ENCODE measurements around the gene SRD5A3. TPM values are rescaled to one million over a fixed set of nuclear protein-coding genes. Genes with fewer than 3 reads are reported as not detected.

Gene SRD5A3
- total and polyA plus RNA-seq, 10 of the 15 experiments (the other 5 are each of a cell fraction or from before 2014, with no cell fraction given): 1.6 to 20.4 (median 6.1) TPM

GRCh38 chr4:55397520-55398321 lies 51.7 kb downstream of the SRD5A3 start:
- no peaks in the 10 kb centered on the region for H3K27me3 ChIP-seq (replicated peaks in 1 of 2; ENCODE audit: control insufficient read depth in 2 of 2, insufficient read depth in 2 of 2, low read length in 1 of 2)
- peaks cover 61% of the 10 kb centered on the region for H3K79me2 ChIP-seq (ENCODE audit: control insufficient read depth, insufficient read depth, low read length)
- RAD21 ChIA-PET (ENCODE audit: unreplicated experiment): interaction anchor here (0.7 to 6.1 kb wide), 5 partner anchors 12 to 1040 kb away, joined by 3 to 41 read pairs (median 3); no protein-coding TSS in a partner anchor
- DNase-seq (ENCODE audit: low read depth, low spot score) (no peak), ATAC-seq (peak; percentile 16), FAIRE-seq (peak; percentile 65)
- no peak overlapping the region; the same call in 1 of the 2 replicates for H2AFZ ChIP-seq (ENCODE audit: control insufficient read depth, low read depth, low read length)
- peak overlapping the region; percentile 88 for H3K4me3 ChIP-seq
- in situ Hi-C loops (cut with MboI): loop anchor here (5.0 kb wide), 1 partner anchor 150 kb away; the partner anchor contains the start of gene CLOCK
- H4K20me1 ChIP-seq (ENCODE audit: control insufficient read depth, insufficient read depth): 0 out of 2 replicates have a peak, but pooled peaks cover 2% of the 10 kb centered on the region
- CTCF ChIA-PET: interaction anchor here (0.5 to 8.4 kb wide), 5 partner anchors 12 to 52 kb away, joined by 3 to 75 read pairs (median 5); partner anchors contain the start of gene SRD5A3
- POLR2A ChIA-PET: interaction anchor here (1.1 to 1.7 kb wide), 3 partner anchors 11 to 147 kb away, joined by 4 to 6 read pairs (median 5); no protein-coding TSS in a partner anchor
- BruUV-seq (replicated peaks): no TSS peak
- H3K9ac ChIP-seq (ENCODE audit: control insufficient read depth, insufficient read depth, low read length): peak overlapping the region; percentile 91
- H3K27ac ChIP-seq (ENCODE audit: control insufficient read depth, insufficient read depth): peak overlapping the region; percentile 91; the same call in 1 of the 2 replicates
- H3K4me1 ChIP-seq (ENCODE audit: control insufficient read depth, insufficient read depth, low read length): peaks cover 3% of the 10 kb centered on the region; the same call in 1 of the 2 replicates
- peaks cover 0 to 4% of the 10 kb centered on the region in 2 experiments; a peak in 1 of 4 replicates for H3K36me3 ChIP-seq (ENCODE audit: control insufficient read depth in 2 of 2, insufficient read depth in 2 of 2, low read length in 1 of 2)
- H3K9me3 ChIP-seq (replicated peaks; ENCODE audit: control insufficient read depth, insufficient read depth, low read length): no peaks in the 10 kb centered on the region
- intact Hi-C loops (cut with micrococcal nuclease; ENCODE audit: unreplicated experiment): loop anchor here (2.0 to 5.0 kb wide), 3 partner anchors 50 to 455 kb away; partner anchors contain the start of genes CLOCK, EXOC1 and SRD5A3
- SMC1A ChIA-PET (ENCODE audit: uncharacterized antibody, unreplicated experiment): interaction anchor here (0.8 to 2.7 kb wide), 3 partner anchors 12 to 108 kb away, joined by 3 to 36 read pairs (median 3); no protein-coding TSS in a partner anchor
- peak overlapping the region; percentile 82 for H3K4me2 ChIP-seq (ENCODE audit: control insufficient read depth, insufficient read depth)
- 4% methylated on average over 15 of the region's 15 CpGs for WGBS (ENCODE audit: insufficient coverage, insufficient replicate concordance, low lambda C conversion rate, missing lambda C conversion rate)
- TF ChIP-seq MXI1 (IDR thresholded peaks at IDR 0.05; ENCODE audit: low read depth, low read length) (0 out of 2 replicates have a peak, but pooled peaks have one; percentile 20), ZNF384 (IDR thresholded peaks at IDR 0.05; ENCODE audit: borderline replicate concordance, low read depth, low read length) (peak; percentile 44; the same call in 1 of the 2 replicates), SREBF1 (IDR thresholded peaks at IDR 0.05; ENCODE audit: low read length) (no peak), PAX5 (IDR thresholded peaks at IDR 0.05; ENCODE audit: borderline replicate concordance, low read depth, low read length) (peak; percentile 15; the same call in 1 of the 2 replicates), NBN (IDR thresholded peaks at IDR 0.05) (peak; percentile 89), IRF3 (IDR thresholded peaks at IDR 0.05) (no peak), TCF7 (IDR thresholded peaks at IDR 0.05; ENCODE audit: borderline replicate concordance) (no peak), YBX1 (IDR thresholded peaks at IDR 0.05) (0 out of 2 replicates have a peak, but pooled peaks have one; percentile 65), PKNOX1 (IDR thresholded peaks at IDR 0.05) (peak; percentile 37; the same call in 1 of the 2 replicates), RELB (IDR thresholded peaks at IDR 0.05; ENCODE audit: low read depth) (0 out of 2 replicates have a peak, but pooled peaks have one; percentile 15), HDGF (IDR thresholded peaks at IDR 0.05) (peak; percentile 77; the same call in 1 of the 2 replicates), MTA2 (IDR thresholded peaks at IDR 0.05; ENCODE audit: low read depth) (0 out of 2 replicates have a peak, but pooled peaks have one; percentile 23), ZNF592 (IDR thresholded peaks at IDR 0.05) (no peak)

Measured in GM12878 (cell line).